Measurements from ENCODE around the gene EFHC1.

DNA sequence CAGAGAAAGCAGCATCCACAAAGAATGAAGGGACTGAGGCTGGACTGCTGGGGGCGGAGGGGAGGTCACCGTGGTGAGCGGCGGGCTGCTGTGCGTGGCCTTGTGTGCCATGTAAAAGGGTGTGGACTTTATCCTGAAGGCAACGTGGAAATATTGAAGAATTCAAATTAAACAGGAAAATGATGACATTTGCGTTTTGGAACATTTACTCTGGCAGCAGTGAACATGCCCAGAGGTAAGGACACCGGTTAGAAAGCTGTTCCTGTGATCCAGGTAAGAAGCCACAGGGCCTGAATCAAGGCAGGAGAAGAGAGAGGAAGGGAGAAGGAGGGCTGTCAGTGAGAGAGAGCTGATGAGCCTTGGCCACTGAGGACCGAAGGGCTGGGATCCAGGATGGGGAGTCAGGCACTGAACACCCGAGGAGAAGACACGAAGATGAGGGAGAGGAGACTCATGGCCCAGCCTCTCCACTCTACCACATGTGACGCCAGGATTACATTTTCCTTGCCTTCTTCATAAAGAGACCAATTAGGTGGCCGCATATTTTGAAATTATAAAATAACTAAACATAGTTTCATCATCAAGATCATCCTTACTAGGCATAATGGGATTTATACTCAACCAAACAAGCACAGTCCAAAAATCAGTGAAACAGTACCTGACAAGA lies 98.3 kb downstream of the EFHC1 start:
- TF ChIP-seq TAF1 (IDR thresholded peaks at IDR 0.05; ENCODE audit: borderline replicate concordance, low read depth, low read length): no peak
- TF ChIP-seq POLR2A (IDR thresholded peaks at IDR 0.05; ENCODE audit: low read depth, low read length): no peak

Data from GM12892 (cell line).